Measurements from ENCODE around the gene TMEM88. TPM values are rescaled to one million over a fixed set of nuclear protein-coding genes. Genes with fewer than 3 reads are reported as not detected.

Gene TMEM88
- total and polyA plus RNA-seq, 2 of the 8 experiments (the other 6 are each of a cell fraction or from before 2014, with no cell fraction given), result 0.69 to 8.8 TPM

DNA sequence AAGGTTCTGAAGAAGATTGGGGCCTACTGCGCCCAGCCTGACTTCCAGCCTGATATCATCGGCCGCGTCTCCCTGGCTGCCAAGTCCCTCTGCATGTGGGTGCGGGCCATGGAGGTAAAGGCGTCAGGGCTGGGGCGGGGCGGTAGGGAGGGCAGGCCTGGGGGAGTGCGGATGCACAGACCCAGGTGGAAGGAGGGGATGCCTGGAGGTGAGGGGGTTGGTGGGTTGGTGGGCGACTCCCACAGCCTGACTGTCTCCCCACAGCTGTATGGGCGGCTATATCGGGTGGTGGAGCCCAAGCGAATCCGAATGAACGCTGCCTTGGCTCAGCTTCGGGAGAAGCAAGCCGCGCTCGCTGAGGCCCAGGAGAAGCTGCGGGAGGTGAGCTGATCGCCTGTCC is 47.7 kb upstream of the TMEM88 start (continued):
- TF ChIP-seq, protein P1, sequence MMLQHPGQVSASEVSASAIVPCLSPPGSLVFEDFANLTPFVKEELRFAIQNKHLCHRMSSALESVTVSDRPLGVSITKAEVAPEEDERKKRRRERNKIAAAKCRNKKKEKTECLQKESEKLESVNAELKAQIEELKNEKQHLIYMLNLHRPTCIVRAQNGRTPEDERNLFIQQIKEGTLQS (IDR thresholded peaks at IDR 0.05; ENCODE audit: insufficient read depth, low read depth, low read length), result no peak
- TF ChIP-seq SAP30 (IDR thresholded peaks at IDR 0.05; ENCODE audit: insufficient read depth, insufficient replicate concordance, low read length) (no peak), TAF7 (optimal IDR thresholded peaks at IDR 0.05; ENCODE audit: borderline replicate concordance, low read depth, low read length) (no peak)
